ENCODE results near the gene SYNJ1. TPM values are rescaled to one million over a fixed set of nuclear protein-coding genes. Genes with fewer than 3 reads are reported as not detected.

The SYNJ1 gene
- total and polyA plus RNA-seq, 9 of the 15 experiments (the other 6 are each of a cell fraction or from before 2014, with no cell fraction given) = 2.4 to 10.6 (median 5.6) TPM

- no peak for TF ChIP-seq THRA (IDR thresholded peaks at IDR 0.05)
- TF ChIP-seq BRD9 (IDR thresholded peaks at IDR 0.05; ENCODE audit: low read depth, partially characterized antibody) = no peak
- peak; percentile 62 for TF ChIP-seq BCOR (IDR thresholded peaks at IDR 0.05)
- peak; percentile 82 for TF ChIP-seq ZNF316 (IDR thresholded peaks at IDR 0.05)
- TF ChIP-seq FUS (optimal IDR thresholded peaks at IDR 0.05; ENCODE audit: low read depth, low read length) = no peak
- no peak for TF ChIP-seq ZNF274 (IDR thresholded peaks at IDR 0.05; ENCODE audit: borderline replicate concordance, low read depth, low read length)
- no peak for TF ChIP-seq ZNF174 (CRISPR knock-in tag; IDR thresholded peaks at IDR 0.05)
- TF ChIP-seq TAF15 (IDR thresholded peaks at IDR 0.05; ENCODE audit: low read depth, low read length) = no peak
- no peak for TF ChIP-seq EWSR1 (IDR thresholded peaks at IDR 0.05; ENCODE audit: borderline replicate concordance, low read depth, partially characterized antibody)
- no peak; the same call in 1 of the 2 replicates for TF ChIP-seq ILF3 (IDR thresholded peaks at IDR 0.05; ENCODE audit: borderline replicate concordance)
- TF ChIP-seq ELF1 (tag; IDR thresholded peaks at IDR 0.05) = peak; percentile 97
- TF ChIP-seq ZBTB49 (CRISPR knock-in tag; IDR thresholded peaks at IDR 0.05; ENCODE audit: borderline replicate concordance) = peak; percentile 73; the same call in 1 of the 2 replicates
- TF ChIP-seq RAD21 (CRISPR knock-in tag; conservative IDR thresholded peaks at IDR 0.05 in 1 of 2, IDR thresholded peaks at IDR 0.05 in 1 of 2) = no peak
- TF ChIP-seq ZNF146 (CRISPR knock-in tag; IDR thresholded peaks at IDR 0.05; ENCODE audit: unreplicated experiment) = no peak
- TF ChIP-seq SMARCA5 (IDR thresholded peaks at IDR 0.05) = no peak
- TF ChIP-seq PTTG1 (tag; IDR thresholded peaks at IDR 0.05; ENCODE audit: low read depth) = no peak
- TF ChIP-seq SMARCE1 (IDR thresholded peaks at IDR 0.05) = no peak; the same call in none of the 2 replicates
- TF ChIP-seq PRPF4 (IDR thresholded peaks at IDR 0.05; ENCODE audit: insufficient read depth, low read depth, low read length, poor library complexity, severe bottlenecking) = no peak
- peak; percentile 99 for TF ChIP-seq FOXJ2 (tag; IDR thresholded peaks at IDR 0.05)
- TF ChIP-seq ZBED1 (IDR thresholded peaks at IDR 0.05) = no peak
- peak; percentile 9; the same call in 1 of the 2 replicates for TF ChIP-seq ZNF76 (CRISPR knock-in tag; IDR thresholded peaks at IDR 0.05; ENCODE audit: borderline replicate concordance)
- no peak; the same call in 1 of the 2 replicates for TF ChIP-seq HES1 (IDR thresholded peaks at IDR 0.05; ENCODE audit: low read depth)
- TF ChIP-seq CREB1 (IDR thresholded peaks at IDR 0.05) = peak; percentile 42
- peak; percentile 43; the same call in 1 of the 2 replicates for TF ChIP-seq CREB1 (CRISPR knock-in tag; IDR thresholded peaks at IDR 0.05)
- TF ChIP-seq ELF2 (CRISPR knock-in tag; IDR thresholded peaks at IDR 0.05) = peak; percentile 95
Observed at GRCh38 chr21:32612075-32612998, 115.5 kb downstream of the SYNJ1 start, which contains the start of gene CFAP298 (continued).

All from K562 (cell line).